DOHH2 (cell line): Measurements from ENCODE around the gene TMEM171.

Experiments
- H3F3A ChIP-seq: fragments of 200-600 bp; sonication (generic), shearing (Covaris generic); 2 replicates; pipeline ENCODE4 v1.6.0; 2016; ENCODE audit warnings: antibody characterized with exemption, mild to moderate bottlenecking; ENCODE audit not compliant: control insufficient read depth, insufficient read depth
- H3K27ac ChIP-seq: fragments of 200-600 bp; sonication (generic); 2 replicates; pipeline ENCODE4 v1.5.1; 2014; ENCODE audit warnings: low read depth, mild to moderate bottlenecking, low read length, moderate library complexity
- H3K27me3 ChIP-seq: fragments of 200-600 bp; sonication (generic); 2 replicates; pipeline ENCODE4 v1.6.1; 2014; ENCODE audit warnings: mild to moderate bottlenecking, low read length, mixed read lengths; ENCODE audit not compliant: control insufficient read depth
- H3K36me3 ChIP-seq: fragments of 200-600 bp; sonication (generic); 2 replicates; pipeline ENCODE4 v1.6.1; 2014; ENCODE audit warnings: mild to moderate bottlenecking, low read length, moderate library complexity, mixed read lengths; ENCODE audit not compliant: control insufficient read depth
- H3K4me1 ChIP-seq: fragments of 200-600 bp; sonication (generic); 2 replicates; pipeline ENCODE4 v1.6.1; 2014; ENCODE audit warnings: mild to moderate bottlenecking, low read length, mixed read lengths; ENCODE audit not compliant: control insufficient read depth
- H3K4me2 ChIP-seq: fragments of 200-600 bp; sonication (generic); 2 replicates; pipeline ENCODE4 v1.6.0; 2014; ENCODE audit warnings: mild to moderate bottlenecking, low read length, moderate library complexity
- H3K4me3 ChIP-seq: fragments of 200-600 bp; sonication (generic); 2 replicates; pipeline ENCODE4 v1.5.1; 2014; ENCODE audit warnings: mild to moderate bottlenecking, low read length, mixed read lengths
- H3K79me2 ChIP-seq: fragments of 200-600 bp; sonication (generic); 2 replicates; pipeline ENCODE4 v1.6.1; 2014; ENCODE audit warnings: mild to moderate bottlenecking, low read length, mixed read lengths; ENCODE audit not compliant: control insufficient read depth
- H3K9me2 ChIP-seq: fragments of 200-600 bp; sonication (generic); replicated peaks from 2 replicates; pipeline ENCODE4 v1.6.1; 2014; ENCODE audit warnings: mild to moderate bottlenecking, low read length, mixed read lengths; ENCODE audit not compliant: control insufficient read depth
- H3K9me3 ChIP-seq: fragments of 200-600 bp; sonication (generic); 2 replicates; pipeline ENCODE4 v1.6.1; 2014; ENCODE audit warnings: antibody characterized with exemption, low read length, mixed read lengths; ENCODE audit not compliant: control insufficient read depth, insufficient read depth
- H4K20me1 ChIP-seq: fragments of 200-600 bp; sonication (generic); 2 replicates; pipeline ENCODE4 v1.6.0; 2014; ENCODE audit warnings: low read depth, mild to moderate bottlenecking, antibody characterized with exemption, low read length, moderate library complexity; ENCODE audit not compliant: control insufficient read depth, insufficient read depth
- CTCF ChIP-seq: fragments of 200-600 bp; sonication (generic); IDR thresholded peaks from one replicate; pipeline ENCODE4 v1.5.1; 2014; ENCODE audit warnings: antibody characterized with exemption, mild to moderate bottlenecking, low read depth, low read length; ENCODE audit not compliant: poor library complexity, severe bottlenecking
- EZH2phosphoT487 ChIP-seq: fragments of 200-600 bp; sonication (generic); IDR thresholded peaks from 2 replicates; pipeline ENCODE4 v1.6.1; 2017; ENCODE audit warnings: borderline replicate concordance, mild to moderate bottlenecking, antibody characterized with exemption, low read length, moderate library complexity, mixed read lengths

Gene TMEM171

GRCh38 chr5:73093943-73094342 is 26.4 kb upstream of the TMEM171 start:
- H3K4me1 ChIP-seq: peaks cover 3% of the 10 kb centered on the region
- no peaks in the 10 kb centered on the region for H4K20me1 ChIP-seq
- no peaks in the 10 kb centered on the region for H3K9me3 ChIP-seq
- H3F3A ChIP-seq: no peaks in the 10 kb centered on the region
- H3K27ac ChIP-seq: no peak overlapping the region
- no peaks in the 10 kb centered on the region for H3K9me2 ChIP-seq
- no peaks in the 10 kb centered on the region for H3K27me3 ChIP-seq
- no peak overlapping the region for H3K4me2 ChIP-seq
- H3K36me3 ChIP-seq: no peaks in the 10 kb centered on the region
- TF ChIP-seq CTCF (no peak), EZH2phosphoT487 (no peak)
- no peak overlapping the region for H3K4me3 ChIP-seq
- no peaks in the 10 kb centered on the region for H3K79me2 ChIP-seq

- H4K20me1 ChIP-seq: no peaks in the 10 kb centered on the region
- no peaks in the 10 kb centered on the region for H3K79me2 ChIP-seq
- H3K4me1 ChIP-seq: peaks cover 8% of the 10 kb centered on the region
- no peaks in the 10 kb centered on the region for H3K9me3 ChIP-seq
- H3K27me3 ChIP-seq: no peaks in the 10 kb centered on the region
- H3F3A ChIP-seq: no peaks in the 10 kb centered on the region
- no peaks in the 10 kb centered on the region for H3K36me3 ChIP-seq
- H3K9me2 ChIP-seq: no peaks in the 10 kb centered on the region
- H3K4me3 ChIP-seq: no peak overlapping the region
- H3K4me2 ChIP-seq: no peak overlapping the region
- TF ChIP-seq EZH2phosphoT487 (no peak), CTCF (no peak)
- no peak overlapping the region for H3K27ac ChIP-seq
Observed at GRCh38 chr5:73094415-73094814, 26.0 kb upstream of the TMEM171 start.

GRCh38 chr5:73095564-73096238 is 24.7 kb upstream of the TMEM171 start:
- H3K79me2 ChIP-seq: no peaks in the 10 kb centered on the region
- no peaks in the 10 kb centered on the region for H4K20me1 ChIP-seq
- H3K27me3 ChIP-seq: no peaks in the 10 kb centered on the region
- H3K4me2 ChIP-seq: no peak overlapping the region
- no peaks in the 10 kb centered on the region for H3F3A ChIP-seq
- H3K4me1 ChIP-seq: peaks cover 15% of the 10 kb centered on the region
- no peaks in the 10 kb centered on the region for H3K9me3 ChIP-seq
- H3K27ac ChIP-seq: no peak overlapping the region
- no peak overlapping the region for H3K4me3 ChIP-seq
- H3K36me3 ChIP-seq: no peaks in the 10 kb centered on the region
- TF ChIP-seq CTCF (no peak), EZH2phosphoT487 (no peak)
- no peaks in the 10 kb centered on the region for H3K9me2 ChIP-seq
